GM19438 (cell line): ENCODE data around the gene C1orf74.

Source experiments
- ATAC-seq: cut with Tn5 transposase; IDR thresholded peaks from one replicate; pipeline ENCODE4 v1.9.1; 2021; ENCODE audit warnings: low read depth; ENCODE audit not compliant: unreplicated experiment

C1orf74 gene

DNA sequence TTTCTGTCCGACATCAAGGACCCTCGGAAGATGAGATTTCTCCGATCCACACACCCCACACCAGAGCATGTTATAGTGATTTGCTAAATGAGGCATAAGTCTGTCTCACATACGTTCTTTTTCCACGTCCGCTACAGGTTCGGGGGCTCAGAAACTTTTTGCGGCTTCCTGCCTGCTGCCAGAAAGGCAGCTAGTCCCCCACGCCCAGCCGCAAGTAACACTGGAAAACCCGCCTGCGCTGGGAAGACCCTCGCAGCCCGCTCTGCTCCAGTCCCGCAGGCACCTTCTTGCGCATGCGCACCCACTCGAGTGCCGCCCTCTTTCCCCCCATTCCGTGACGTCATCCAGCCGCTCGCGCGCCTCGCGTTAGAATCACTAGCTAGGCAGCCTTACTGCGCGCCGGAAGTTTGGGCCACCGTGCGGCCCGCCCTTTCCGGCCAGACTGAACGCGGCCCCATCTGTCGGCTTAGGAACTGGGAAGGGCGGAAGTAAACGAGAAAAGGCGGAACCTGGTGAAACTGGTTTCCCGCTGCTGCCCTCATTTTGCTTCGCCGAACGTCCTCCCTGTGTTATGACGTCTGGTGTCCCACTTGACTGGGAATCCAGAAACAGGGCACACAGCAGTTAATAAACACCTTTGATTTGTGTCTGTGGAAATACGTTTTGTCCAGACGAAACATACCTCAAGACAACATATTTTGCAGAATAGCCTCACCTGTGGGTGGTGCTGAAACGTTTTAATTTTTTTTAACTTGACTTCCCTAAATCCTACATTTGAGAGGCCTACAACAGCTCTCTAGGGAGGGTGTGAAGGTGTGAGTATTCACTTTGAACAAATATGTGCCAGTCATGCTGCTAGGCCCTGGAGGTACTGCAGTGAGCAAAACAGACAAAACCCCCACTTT is at the start of gene C1orf74:
Gene C1orf74 (minus strand): TSS at position 295 of the 905 bp plus-strand sequence. CDS start 925 bp downstream, outside the sequence.
- peak; percentile 99 for ATAC-seq

GRCh38 chr1:209831615-209832014 is 47.3 kb upstream of the C1orf74 start:
- ATAC-seq, result no peak

DNA sequence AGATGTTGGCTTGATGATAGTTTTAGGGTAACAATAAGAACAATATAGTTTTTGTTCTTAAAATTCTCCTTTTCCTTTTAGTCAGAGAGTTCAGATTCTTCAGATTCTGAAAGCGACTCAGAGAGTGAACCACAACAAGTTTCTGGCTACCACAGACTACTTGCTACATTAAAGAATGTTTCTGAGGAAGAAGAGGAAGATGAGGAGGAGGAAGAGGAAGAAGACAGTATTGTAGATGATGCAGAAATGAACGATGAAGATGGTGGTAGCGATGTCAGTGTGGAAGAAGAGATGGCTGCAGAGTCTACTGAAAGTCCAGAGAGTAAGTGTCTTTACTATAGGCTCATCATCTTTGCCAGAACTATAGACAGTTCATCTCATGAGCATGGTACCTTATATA is 46.4 kb upstream of the C1orf74 start:
- ATAC-seq, result no peak

GRCh38 chr1:209829716-209830115 is 45.4 kb upstream of the C1orf74 start:
- ATAC-seq, result no peak

- ATAC-seq, result peak; percentile 89
These were observed 43.3 kb upstream of the C1orf74 start, which contains the start of gene UTP25 for GRCh38 chr1:209827384-209828262. Gene UTP25 (plus strand): TSS chr1:209827972. CDS start chr1:209828064, 92 bp downstream.

GRCh38 chr1:209825591-209826434 is 41.5 kb upstream of the C1orf74 start:
- ATAC-seq, result no peak

DNA sequence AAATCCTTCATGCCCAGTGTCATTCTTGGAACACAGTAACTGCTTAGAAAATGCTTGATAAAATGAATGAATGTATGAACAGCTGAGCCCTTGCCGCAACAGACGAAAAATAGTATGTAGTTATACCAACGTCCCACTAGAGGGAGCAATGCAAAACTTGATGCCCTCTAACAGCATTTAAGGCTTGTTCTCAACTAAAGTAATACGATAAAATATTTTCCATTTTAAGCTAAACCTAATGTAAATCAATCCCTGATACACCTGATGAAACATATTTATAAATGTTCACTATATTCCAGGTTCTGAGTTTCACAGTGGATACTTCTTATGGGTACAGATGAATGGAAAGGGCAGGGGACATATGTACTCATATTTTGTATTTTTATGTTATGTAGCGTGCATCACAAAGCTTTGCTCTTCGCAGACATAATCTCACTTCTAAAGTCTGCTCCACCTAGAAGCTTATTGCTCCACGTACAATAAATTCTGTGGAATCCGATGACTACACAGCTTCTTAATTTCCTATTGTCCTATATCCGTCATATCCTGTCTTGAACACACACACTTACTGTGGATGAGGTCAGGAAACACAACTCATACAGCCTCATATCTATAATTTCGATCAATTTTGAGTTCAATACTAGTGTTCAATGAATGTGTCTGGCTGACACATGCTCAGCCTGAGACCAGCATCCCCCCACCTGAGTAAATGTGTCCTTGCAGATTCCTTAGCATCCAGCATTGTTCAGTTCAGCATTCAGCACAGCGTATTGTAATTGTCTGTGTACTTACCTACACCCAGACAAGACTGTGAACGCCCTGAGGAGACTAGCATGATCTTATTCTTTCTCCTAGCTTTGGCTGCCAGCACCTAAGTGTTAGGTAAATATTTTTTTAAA is 39.0 kb upstream of the C1orf74 start:
- ATAC-seq, result no peak

- no peak for ATAC-seq
These were observed 38.3 kb upstream of the C1orf74 start for GRCh38 chr1:209822706-209823105.

GRCh38 chr1:209820986-209821385 is 36.6 kb upstream of the C1orf74 start:
- ATAC-seq, result no peak

GRCh38 chr1:209819058-209819457 is 34.7 kb upstream of the C1orf74 start:
- no peak for ATAC-seq

DNA sequence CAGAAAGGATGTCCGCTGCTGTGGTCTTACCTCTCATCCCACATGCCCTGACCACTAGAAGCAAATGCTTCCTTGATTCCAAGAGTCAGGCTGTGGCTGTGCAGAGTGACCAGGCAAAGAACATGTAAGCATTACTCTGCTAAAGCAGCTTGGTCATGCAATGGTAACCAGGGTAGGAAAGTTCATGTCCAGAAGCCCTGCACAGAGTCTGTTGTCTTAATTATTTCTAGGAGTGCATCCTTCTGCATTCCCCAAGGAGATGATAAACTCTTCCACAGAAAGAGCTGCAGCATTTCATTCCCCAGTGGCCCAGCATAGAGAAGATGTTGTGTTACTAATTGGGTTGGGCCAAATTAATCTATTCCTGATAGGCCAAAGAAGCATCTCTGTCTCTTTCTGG is 33.3 kb upstream of the C1orf74 start:
- ATAC-seq, result no peak

- ATAC-seq, result no peak
These were observed 32.6 kb upstream of the C1orf74 start for GRCh38 chr1:209816923-209817322.

DNA sequence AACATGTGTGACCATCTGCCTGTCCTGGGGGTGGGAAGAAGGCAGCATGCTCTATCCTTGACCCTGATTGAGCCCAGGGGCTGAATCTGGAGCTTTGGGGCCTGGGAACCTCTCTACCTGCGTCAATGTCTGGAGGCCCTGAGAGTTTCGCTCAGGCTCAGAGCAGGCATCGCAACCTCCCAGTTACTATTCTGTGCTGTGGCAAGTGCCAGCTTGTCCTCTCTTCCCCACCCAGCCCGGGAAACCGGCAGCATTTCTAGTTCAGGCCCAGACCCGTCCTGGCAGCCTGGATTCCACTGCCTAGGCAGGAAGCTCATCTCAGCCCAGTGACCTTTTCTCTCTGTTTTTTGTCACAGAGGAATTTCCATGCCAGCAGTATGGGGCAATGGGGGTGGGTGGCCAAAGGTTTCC is 31.6 kb upstream of the C1orf74 start:
- no peak for ATAC-seq

- ATAC-seq, result no peak
These were observed 31.1 kb upstream of the C1orf74 start for GRCh38 chr1:209815490-209815889.

DNA sequence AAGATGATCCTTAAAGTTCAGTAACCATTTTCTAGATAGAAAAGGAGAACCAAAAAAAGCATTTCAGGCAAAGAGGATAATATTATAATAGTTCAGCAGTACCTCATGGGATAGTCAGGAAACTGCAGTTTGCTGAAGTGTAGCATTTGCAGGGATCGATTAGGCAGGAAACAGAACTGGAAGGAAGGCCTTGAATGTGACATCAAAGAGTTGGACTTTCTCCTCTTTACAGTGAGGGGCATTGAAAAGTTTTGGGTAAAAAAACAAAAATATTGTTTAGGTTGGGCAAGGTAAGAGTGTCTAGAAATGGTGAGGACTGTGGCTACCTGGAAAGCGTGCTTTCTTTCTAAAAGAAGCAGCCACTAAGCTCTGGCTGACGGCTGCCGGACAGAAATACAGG is 29.5 kb upstream of the C1orf74 start:
- no peak for ATAC-seq

DNA sequence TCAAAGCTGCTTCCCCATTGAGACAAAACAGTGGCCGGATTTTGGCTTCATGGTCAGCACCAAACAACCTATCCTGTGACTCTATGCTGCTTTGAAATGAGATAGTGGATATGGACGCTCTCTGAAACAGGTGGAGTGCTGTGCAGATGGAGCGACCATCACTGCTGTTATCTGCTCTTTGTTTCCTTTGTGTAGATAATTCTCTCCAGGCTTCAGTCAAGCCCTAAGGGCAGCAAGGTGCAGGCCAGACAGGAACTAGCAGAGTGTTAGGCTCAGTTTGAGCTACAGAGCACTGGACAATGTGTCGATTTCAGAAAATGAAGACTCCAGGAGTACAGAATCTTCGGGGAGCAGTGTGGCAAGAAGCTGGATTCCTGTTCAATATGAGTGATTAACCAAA is 26.4 kb upstream of the C1orf74 start:
- ATAC-seq, result no peak

DNA sequence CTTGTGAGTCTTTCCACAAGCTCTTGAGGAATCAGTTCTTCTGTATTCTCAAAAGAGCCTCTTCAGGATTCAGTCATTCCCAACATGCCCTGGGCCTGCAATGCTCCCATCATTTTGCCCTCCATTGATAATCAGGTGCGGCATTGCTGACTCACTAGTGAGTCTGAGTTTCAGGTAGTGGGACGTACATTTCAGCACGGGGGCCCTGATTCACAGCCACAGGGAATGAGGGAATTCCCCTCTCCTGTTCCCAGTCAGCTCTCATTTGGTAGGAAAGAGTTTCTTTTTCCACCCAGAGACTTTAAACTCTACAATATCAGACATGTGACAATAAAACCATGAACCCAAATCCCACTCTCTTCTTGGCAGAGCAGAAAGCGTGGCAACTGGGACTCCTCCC is 25.3 kb upstream of the C1orf74 start:
- no peak for ATAC-seq

- no peak for ATAC-seq
These were observed 23.8 kb upstream of the C1orf74 start for GRCh38 chr1:209808059-209808581.

GRCh38 chr1:209807509-209807908 is 23.1 kb upstream of the C1orf74 start:
- ATAC-seq, result no peak
